K562 (cell line): ENCODE data around the gene PIP4K2C. TPM values are rescaled to one million over a fixed set of nuclear protein-coding genes. Genes with fewer than 3 reads are reported as not detected.
A peak's percentile ranks its signal among the peaks of the same experiment; 100 is the strongest.

ENCODE experiments used
- ARID2 ChIP-seq: fragments of 450-650 bp; IDR thresholded peaks from 2 replicates; pipeline ENCODE4 v1.6.1; 2017; ENCODE audit warnings: antibody characterized with exemption, mild to moderate bottlenecking
- CEBPB ChIP-seq: fragments of 450-650 bp; IDR thresholded peaks from 2 replicates; pipeline ENCODE4 v1.6.1; 2016; ENCODE audit warnings: missing genetic modification characterization, missing compliant biosample characterization
- CREB1 ChIP-seq, 2 experiments: sonication (generic) in 1 of 2; formaldehyde crosslinking in 1 of 2; IDR thresholded peaks; 2 replicates each; pipeline versions ENCODE4 v1.6.1 to v1.8.0; 2012 to 2022; ENCODE audit warnings: inconsistent platforms in 1 of 2, mild to moderate bottlenecking in 1 of 2, missing genetic modification reagents in 1 of 2, moderate library complexity in 1 of 2
- ELK1 ChIP-seq: sonication (generic); formaldehyde crosslinking; IDR thresholded peaks from 2 replicates; pipeline ENCODE4 v1.8.1; 2022; ENCODE audit warnings: missing genetic modification reagents
- GTF2A2 ChIP-seq: IDR thresholded peaks from 2 replicates; pipeline ENCODE4 v1.6.1; 2016; ENCODE audit warnings: mild to moderate bottlenecking, missing genetic modification characterization, missing compliant biosample characterization
- KAT8 ChIP-seq: fragments of 450-650 bp; IDR thresholded peaks from 2 replicates; pipeline ENCODE4 v1.6.1; 2016; ENCODE audit warnings: low read depth, mild to moderate bottlenecking
- KHSRP ChIP-seq: fragments of 450-650 bp; IDR thresholded peaks from 2 replicates; pipeline ENCODE4 v1.6.1; 2017
- KLF10 ChIP-seq: fragments of 250-450 bp; sonication (Bioruptor Pico); IDR thresholded peaks from 2 replicates; pipeline ENCODE4 v1.6.1; 2021; ENCODE audit warnings: matching md5 sums
- NR3C1 ChIP-seq: sonication (generic); formaldehyde crosslinking; IDR thresholded peaks from 2 replicates; pipeline ENCODE4 v1.8.1; 2022; ENCODE audit warnings: missing genetic modification reagents
- RUNX1 ChIP-seq: sonication (generic); IDR thresholded peaks from 2 replicates; pipeline ENCODE4 v1.6.1; 2016; ENCODE audit warnings: antibody characterized with exemption, low read depth
- SAFB2 ChIP-seq: fragments of 200-400 bp; formaldehyde crosslinking; IDR thresholded peaks from 2 replicates; pipeline ENCODE4 v1.6.1; 2018; ENCODE audit warnings: borderline replicate concordance, low read length, low read depth, moderate library complexity; ENCODE audit not compliant: severe bottlenecking
- SIX5 ChIP-seq, 2 experiments: IDR thresholded peaks; 2 replicates each; pipeline ENCODE4 v1.6.1; 2011; ENCODE audit warnings: low read length in 2 of 2, borderline replicate concordance in 1 of 2, low read depth in 1 of 2, mild to moderate bottlenecking in 1 of 2, moderate library complexity in 1 of 2; ENCODE audit not compliant: insufficient read depth in 1 of 2
- SP2 ChIP-seq: IDR thresholded peaks from 2 replicates; pipeline ENCODE4 v1.6.1; 2011; ENCODE audit warnings: mild to moderate bottlenecking, low read depth, low read length, moderate library complexity; ENCODE audit not compliant: poor library complexity, severe bottlenecking; ENCODE audit errors: extremely low read depth
- SREBF2 ChIP-seq: sonication (generic); formaldehyde crosslinking; IDR thresholded peaks from 2 replicates; pipeline ENCODE4 v1.4.0; 2020; ENCODE audit warnings: mild to moderate bottlenecking, missing genetic modification reagents
- YY1 ChIP-seq, 3 experiments: IDR thresholded peaks; 2 replicates each; pipeline ENCODE4 v1.6.1; 2011; ENCODE audit warnings: low read length in 2 of 3, mild to moderate bottlenecking in 2 of 3, moderate library complexity in 2 of 3, borderline replicate concordance in 1 of 3, control low read depth in 1 of 3, low read depth in 1 of 3; ENCODE audit not compliant: insufficient read depth in 3 of 3, insufficient replicate concordance in 2 of 3, control insufficient read depth in 1 of 3, insufficient read length in 1 of 3; ENCODE audit errors: extremely low read depth in 1 of 3
- ZNF133 ChIP-seq: fragments of 250-450 bp; sonication (Bioruptor Pico); IDR thresholded peaks from 2 replicates; pipeline ENCODE4 v1.4.0; 2020; ENCODE audit warnings: mild to moderate bottlenecking
- ZNF398 ChIP-seq: fragments of 250-450 bp; sonication (Bioruptor Pico); IDR thresholded peaks from 2 replicates; pipeline ENCODE4 v1.8.0; 2021; ENCODE audit warnings: moderate library complexity, mild to moderate bottlenecking, inconsistent platforms
- ZNF586 ChIP-seq: fragments of 450-650 bp; formaldehyde crosslinking; conservative IDR thresholded peaks from 2 replicates; pipeline ENCODE4 v1.4.0; 2020; ENCODE audit warnings: mild to moderate bottlenecking, moderate library complexity
- ZSCAN32 ChIP-seq: fragments of 450-650 bp; formaldehyde crosslinking; IDR thresholded peaks from 2 replicates; pipeline ENCODE4 v1.4.0; 2020; ENCODE audit warnings: mild to moderate bottlenecking, moderate library complexity
- polyA plus RNA-seq, 8 experiments: library from polyadenylated mRNA; depleted of rRNA in 4 of 8; stranded (reverse) in 5 of 8; unstranded in 3 of 8; fragments of >200 nt; fragmentation: Nextera tagmentation in 2 of 8; fragmentation: Illumina TruSeq in 1 of 8; extraction: Ambion mirVana in 2 of 8; extraction: Trizol in 1 of 8; gene quantifications; 2 replicates each; pipeline versions ENCODE4 v1.2.1 to v1.2.3, GENCODE V29; 2011 to 2014; ENCODE audit warnings: inconsistent platforms in 1 of 8, missing spikeins in 1 of 8
- total RNA-seq, 7 experiments: library from RNA; depleted of rRNA in 6 of 7; stranded (reverse); fragments of >200 nt in 6 of 7; fragmentation: Illumina TruSeq in 2 of 7; extraction: Trizol in 2 of 7; gene quantifications; 2 replicates each; pipeline versions ENCODE4 v1.2.1 to v1.2.3, GENCODE V29; 2011 to 2021; ENCODE audit warnings: low replicate concordance in 1 of 7
- TF ChIP-seq, protein P1 (sequence below): sonication (generic); formaldehyde crosslinking; IDR thresholded peaks from 2 replicates; pipeline ENCODE4 v1.8.1; 2023; ENCODE audit warnings: mild to moderate bottlenecking, missing genetic modification reagents
- TF ChIP-seq, protein P2 (sequence below): fragments of 450-650 bp; formaldehyde crosslinking; IDR thresholded peaks from 2 replicates; pipeline ENCODE4 v1.4.0; 2020; ENCODE audit warnings: mild to moderate bottlenecking, moderate library complexity

Gene PIP4K2C
- total and polyA plus RNA-seq, 9 of the 15 experiments (the other 6 are each of a cell fraction or from before 2014, with no cell fraction given), result 9.0 to 41.4 (median 18.3) TPM

GRCh38 chr12:57590864-57591781 lies at the start of gene PIP4K2C (continued):
- TF ChIP-seq YY1 (IDR thresholded peaks at IDR 0.05; ENCODE audit: borderline replicate concordance in 1 of 3, control insufficient read depth in 1 of 3, extremely low read depth in 1 of 3, insufficient read depth in 3 of 3, insufficient read length in 1 of 3, insufficient replicate concordance in 2 of 3, low read depth in 1 of 3, low read length in 2 of 3) (peak; percentile 6 to 75 (median 71)), RUNX1 (no peak), SIX5 (IDR thresholded peaks at IDR 0.05; ENCODE audit: borderline replicate concordance in 1 of 2, insufficient read depth in 1 of 2, low read depth in 1 of 2, low read length in 2 of 2) (no peak), ZNF133 (CRISPR knock-in tag) (no peak), NR3C1 (CRISPR knock-in tag) (0 out of 2 replicates have a peak, but pooled peaks have one; percentile 30), KLF10 (CRISPR knock-in tag) (no peak), ZSCAN32 (no peak), KAT8 (no peak), GTF2A2 (tag) (no peak), SP2 (no peak), KHSRP (no peak), CEBPB (tag) (no peak), SREBF2 (CRISPR knock-in tag) (no peak), ZNF398 (CRISPR knock-in tag) (no peak), ELK1 (CRISPR knock-in tag) (no peak), ARID2 (no peak), ZNF586 (CRISPR knock-in tag) (no peak), CREB1 (IDR thresholded peaks at IDR 0.05) (no peak), CREB1 (CRISPR knock-in tag; IDR thresholded peaks at IDR 0.05) (peak; percentile 60; the same call in 1 of the 2 replicates), SAFB2 (no peak)
- TF ChIP-seq, protein P1, sequence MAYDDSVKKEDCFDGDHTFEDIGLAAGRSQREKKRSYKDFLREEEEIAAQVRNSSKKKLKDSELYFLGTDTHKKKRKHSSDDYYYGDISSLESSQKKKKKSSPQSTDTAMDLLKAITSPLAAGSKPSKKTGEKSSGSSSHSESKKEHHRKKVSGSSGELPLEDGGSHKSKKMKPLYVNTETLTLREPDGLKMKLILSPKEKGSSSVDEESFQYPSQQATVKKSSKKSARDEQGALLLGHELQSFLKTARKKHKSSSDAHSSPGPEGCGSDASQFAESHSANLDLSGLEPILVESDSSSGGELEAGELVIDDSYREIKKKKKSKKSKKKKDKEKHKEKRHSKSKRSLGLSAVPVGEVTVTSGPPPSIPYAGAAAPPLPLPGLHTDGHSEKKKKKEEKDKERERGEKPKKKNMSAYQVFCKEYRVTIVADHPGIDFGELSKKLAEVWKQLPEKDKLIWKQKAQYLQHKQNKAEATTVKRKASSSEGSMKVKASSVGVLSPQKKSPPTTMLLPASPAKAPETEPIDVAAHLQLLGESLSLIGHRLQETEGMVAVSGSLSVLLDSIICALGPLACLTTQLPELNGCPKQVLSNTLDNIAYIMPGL, result no peak
- TF ChIP-seq, protein P2, sequence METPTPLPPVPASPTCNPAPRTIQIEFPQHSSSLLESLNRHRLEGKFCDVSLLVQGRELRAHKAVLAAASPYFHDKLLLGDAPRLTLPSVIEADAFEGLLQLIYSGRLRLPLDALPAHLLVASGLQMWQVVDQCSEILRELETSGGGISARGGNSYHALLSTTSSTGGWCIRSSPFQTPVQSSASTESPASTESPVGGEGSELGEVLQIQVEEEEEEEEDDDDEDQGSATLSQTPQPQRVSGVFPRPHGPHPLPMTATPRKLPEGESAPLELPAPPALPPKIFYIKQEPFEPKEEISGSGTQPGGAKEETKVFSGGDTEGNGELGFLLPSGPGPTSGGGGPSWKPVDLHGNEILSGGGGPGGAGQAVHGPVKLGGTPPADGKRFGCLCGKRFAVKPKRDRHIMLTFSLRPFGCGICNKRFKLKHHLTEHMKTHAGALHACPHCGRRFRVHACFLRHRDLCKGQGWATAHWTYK (CRISPR knock-in tag), result no peak
